Fibroblast of lung (primary cell): ENCODE measurements around the gene MROH8. TPM values are rescaled to one million over a fixed set of nuclear protein-coding genes. Genes with fewer than 3 reads are reported as not detected.

Experiments used
- DNase-seq, 2 donors: peaks; one replicate each; pipeline versions ENCODE4 v3.0.0 to v3.0.0-alpha.2; 2010; ENCODE audit warnings: low read depth in 2 of 2
- H2AFZ ChIP-seq: 2 replicates; pipeline ENCODE4 v1.5.1; 2012; ENCODE audit warnings: low read length, control low read depth, inconsistent platforms
- H3K27ac ChIP-seq: 2 replicates; pipeline ENCODE4 v1.5.1; 2011; ENCODE audit warnings: low read length, control low read depth; ENCODE audit not compliant: insufficient read depth
- H3K27me3 ChIP-seq: 2 replicates; pipeline ENCODE4 v1.5.1; 2011; ENCODE audit warnings: mild to moderate bottlenecking, low read length; ENCODE audit not compliant: control insufficient read depth, insufficient read depth
- H3K36me3 ChIP-seq: 2 replicates; pipeline ENCODE4 v1.5.1; 2011; ENCODE audit warnings: low read length; ENCODE audit not compliant: control insufficient read depth, insufficient read depth
- H3K4me1 ChIP-seq: 2 replicates; pipeline ENCODE4 v1.5.1; 2011; ENCODE audit warnings: low read length; ENCODE audit not compliant: control insufficient read depth, insufficient read depth; ENCODE audit errors: extremely low read depth
- H3K4me2 ChIP-seq: 2 replicates; pipeline ENCODE4 v1.5.1; 2011; ENCODE audit warnings: low read length, control low read depth; ENCODE audit not compliant: insufficient read depth; ENCODE audit errors: extremely low read depth
- H3K4me3 ChIP-seq, 4 experiments: fragments of 200-600 bp in 1 of 4; sonication (generic) in 1 of 4; replicated peaks in 1 of 4; 2 replicates each; pipeline ENCODE4 v1.5.1; 2011 to 2016; ENCODE audit warnings: low read length in 4 of 4, low read depth in 3 of 4, mild to moderate bottlenecking in 3 of 4, control low read depth in 2 of 4, inconsistent platforms in 1 of 4, mixed read lengths in 1 of 4; ENCODE audit not compliant: insufficient read depth in 1 of 4; ENCODE audit errors: control extremely low read depth in 1 of 4
- H3K79me2 ChIP-seq: 2 replicates; pipeline ENCODE4 v1.5.1; 2012; ENCODE audit warnings: mild to moderate bottlenecking, low read length, inconsistent platforms; ENCODE audit not compliant: control insufficient read depth, insufficient read depth
- H3K9ac ChIP-seq: 2 replicates; pipeline ENCODE4 v1.5.1; 2011; ENCODE audit warnings: mild to moderate bottlenecking, low read length, control low read depth; ENCODE audit not compliant: insufficient read depth
- H3K9me3 ChIP-seq: 2 replicates; pipeline ENCODE4 v1.5.1; 2012; ENCODE audit warnings: low read depth, low read length; ENCODE audit not compliant: control insufficient read depth, insufficient read depth
- H4K20me1 ChIP-seq: 2 replicates; pipeline ENCODE4 v1.5.1; 2011; ENCODE audit warnings: low read length; ENCODE audit not compliant: control insufficient read depth, insufficient read depth; ENCODE audit errors: extremely low read depth
- EZH2 ChIP-seq: IDR thresholded peaks from 2 replicates; pipeline ENCODE4 v1.5.1; 2012; ENCODE audit warnings: low read length, control low read depth, mild to moderate bottlenecking; ENCODE audit errors: missing control alignments
- polyA plus RNA-seq, 2 donors: library from polyadenylated mRNA; depleted of rRNA in 1 of 2; stranded (reverse) in 1 of 2; unstranded in 1 of 2; fragments of >200 nt; gene quantifications; 2 replicates each; pipeline ENCODE4 v1.2.1, GENCODE V29; 2011 to 2012; ENCODE audit warnings: missing spikeins in 1 of 2
- total RNA-seq: library from RNA; depleted of rRNA; stranded (reverse); fragments of >200 nt; gene quantifications from 2 replicates; pipeline ENCODE4 v1.2.1, GENCODE V29; 2014
- TF ChIP-seq, protein P1 (sequence below), 2 donors: IDR thresholded peaks in 1 of 2; conservative IDR thresholded peaks in 1 of 2; 1 replicate in 1 of 2; 2 replicates in 1 of 2; pipeline ENCODE4 v1.5.1; 2011 to 2012; ENCODE audit warnings: low read length in 2 of 2, control low read depth in 1 of 2, inconsistent platforms in 1 of 2, low read depth in 1 of 2, mild to moderate bottlenecking in 1 of 2

Gene MROH8
- total and polyA plus RNA-seq, 2 donors (not counting 1 experiment from before 2014, with no cell fraction given): 1.2 to 2.9 TPM

DNA sequence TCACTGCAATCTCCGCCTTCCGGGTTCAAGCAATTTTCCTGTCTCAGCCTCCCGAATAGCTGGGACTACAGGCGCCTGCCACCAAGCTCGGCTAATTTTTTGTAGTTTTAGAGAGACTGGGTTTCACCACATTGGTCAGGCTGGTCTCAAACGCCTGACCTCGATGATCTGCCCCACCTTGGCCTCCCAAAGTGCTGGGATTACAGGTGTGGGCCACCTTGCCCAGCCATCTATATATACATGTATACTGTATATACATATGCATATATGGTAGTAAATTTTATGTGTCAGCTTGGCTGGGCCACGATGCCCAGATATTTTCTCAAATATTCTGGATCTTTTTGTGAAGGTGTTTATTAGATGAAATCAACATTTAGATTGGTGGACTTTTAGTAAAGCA lies 102.3 kb downstream of the MROH8 start:
- no peaks in the 10 kb centered on the region for H3K27me3 ChIP-seq
- no peaks in the 10 kb centered on the region for H3K9me3 ChIP-seq
- no peak for DNase-seq
- TF ChIP-seq, protein P1, sequence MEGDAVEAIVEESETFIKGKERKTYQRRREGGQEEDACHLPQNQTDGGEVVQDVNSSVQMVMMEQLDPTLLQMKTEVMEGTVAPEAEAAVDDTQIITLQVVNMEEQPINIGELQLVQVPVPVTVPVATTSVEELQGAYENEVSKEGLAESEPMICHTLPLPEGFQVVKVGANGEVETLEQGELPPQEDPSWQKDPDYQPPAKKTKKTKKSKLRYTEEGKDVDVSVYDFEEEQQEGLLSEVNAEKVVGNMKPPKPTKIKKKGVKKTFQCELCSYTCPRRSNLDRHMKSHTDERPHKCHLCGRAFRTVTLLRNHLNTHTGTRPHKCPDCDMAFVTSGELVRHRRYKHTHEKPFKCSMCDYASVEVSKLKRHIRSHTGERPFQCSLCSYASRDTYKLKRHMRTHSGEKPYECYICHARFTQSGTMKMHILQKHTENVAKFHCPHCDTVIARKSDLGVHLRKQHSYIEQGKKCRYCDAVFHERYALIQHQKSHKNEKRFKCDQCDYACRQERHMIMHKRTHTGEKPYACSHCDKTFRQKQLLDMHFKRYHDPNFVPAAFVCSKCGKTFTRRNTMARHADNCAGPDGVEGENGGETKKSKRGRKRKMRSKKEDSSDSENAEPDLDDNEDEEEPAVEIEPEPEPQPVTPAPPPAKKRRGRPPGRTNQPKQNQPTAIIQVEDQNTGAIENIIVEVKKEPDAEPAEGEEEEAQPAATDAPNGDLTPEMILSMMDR (conservative IDR thresholded peaks at IDR 0.05 in 1 of 2, IDR thresholded peaks at IDR 0.05 in 1 of 2; ENCODE audit: low read depth in 1 of 2, low read length in 2 of 2): no peak
- no peak for TF ChIP-seq EZH2
- no peak overlapping the region for H3K9ac ChIP-seq
- H4K20me1 ChIP-seq: no peaks in the 10 kb centered on the region
- no peaks in the 10 kb centered on the region for H3K36me3 ChIP-seq
- no peak overlapping the region for H3K27ac ChIP-seq
- no peak overlapping the region for H3K4me2 ChIP-seq
- peaks cover 12% of the 10 kb centered on the region for H3K79me2 ChIP-seq
- no peak overlapping the region for H3K4me3 ChIP-seq
- no peaks in the 10 kb centered on the region for H3K4me1 ChIP-seq
- H2AFZ ChIP-seq: no peak overlapping the region

DNA sequence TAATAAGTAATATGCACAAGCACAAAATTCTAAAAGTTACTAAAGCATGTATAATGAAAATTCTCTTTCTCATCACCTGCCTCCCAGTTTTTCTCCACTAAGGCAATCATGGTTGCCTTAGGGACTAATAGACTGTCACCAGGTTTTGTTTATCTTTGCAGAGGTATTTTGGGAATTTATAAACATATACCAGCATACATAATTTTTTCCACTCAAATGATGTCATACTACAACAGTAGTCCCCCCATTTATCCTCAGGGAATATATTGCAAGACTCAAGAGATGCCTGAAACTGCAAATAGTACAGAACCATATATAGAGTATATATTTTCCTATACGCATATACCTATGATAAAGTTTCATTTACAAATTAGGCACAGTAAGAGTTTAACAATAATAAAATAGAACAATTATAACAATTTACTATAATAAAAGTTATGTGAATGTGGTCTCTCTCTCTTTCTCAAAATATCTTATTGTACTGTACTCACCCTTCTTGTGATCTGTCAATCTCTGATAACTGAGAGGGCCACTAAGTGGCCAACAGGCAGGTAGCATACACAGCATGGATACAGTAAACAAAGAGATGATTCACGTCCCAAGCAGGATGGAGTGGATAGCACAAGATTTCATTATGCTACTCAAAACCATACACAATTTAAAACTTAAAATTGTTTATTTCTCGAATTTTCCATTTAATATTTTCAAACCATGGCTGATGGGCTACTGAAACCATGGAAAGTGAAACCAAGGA lies 103.2 kb downstream of the MROH8 start:
- Histone ChIP-seq H3K79me2 (peaks cover 10% of the 10 kb centered on the region), H4K20me1 (no peaks in the 10 kb centered on the region)
- DNase-seq: peak in 1 of 2 donors; percentile 16

More for the DNA sequence above, 103.2 kb downstream of the MROH8 start:
- no peaks in the 10 kb centered on the region for H3K9me3 ChIP-seq
- no peak overlapping the region for H3K4me3 ChIP-seq
- no peak overlapping the region for H3K9ac ChIP-seq
- TF ChIP-seq, protein P1 (conservative IDR thresholded peaks at IDR 0.05 in 1 of 2, IDR thresholded peaks at IDR 0.05 in 1 of 2; ENCODE audit: low read depth in 1 of 2, low read length in 2 of 2): no peak
- TF ChIP-seq EZH2: no peak
- H3K36me3 ChIP-seq: no peaks in the 10 kb centered on the region
- no peaks in the 10 kb centered on the region for H3K4me1 ChIP-seq
- no peaks in the 10 kb centered on the region for H3K27me3 ChIP-seq
- H3K27ac ChIP-seq: no peak overlapping the region
- peak overlapping the region; percentile 33 for H3K4me2 ChIP-seq
- no peak overlapping the region for H2AFZ ChIP-seq
